NB4 (cell line): ENCODE data around the gene EBF3.

Source experiments
- MYC ChIP-seq: IDR thresholded peaks from 2 replicates; pipeline ENCODE4 v1.6.1; 2011; ENCODE audit warnings: low read depth, low read length
- POLR2A ChIP-seq: IDR thresholded peaks from 2 replicates; pipeline ENCODE4 v1.6.1; 2011; ENCODE audit warnings: mild to moderate bottlenecking; ENCODE audit not compliant: insufficient read length; ENCODE audit errors: extremely low read depth
- TF ChIP-seq, protein P1 (sequence below): IDR thresholded peaks from one replicate; pipeline ENCODE4 v1.5.1; 2012; ENCODE audit warnings: low read depth, low read length
- TF ChIP-seq, protein P2 (sequence below): IDR thresholded peaks from 2 replicates; pipeline ENCODE4 v1.6.1; 2011; ENCODE audit warnings: low read depth, low read length

DNA sequence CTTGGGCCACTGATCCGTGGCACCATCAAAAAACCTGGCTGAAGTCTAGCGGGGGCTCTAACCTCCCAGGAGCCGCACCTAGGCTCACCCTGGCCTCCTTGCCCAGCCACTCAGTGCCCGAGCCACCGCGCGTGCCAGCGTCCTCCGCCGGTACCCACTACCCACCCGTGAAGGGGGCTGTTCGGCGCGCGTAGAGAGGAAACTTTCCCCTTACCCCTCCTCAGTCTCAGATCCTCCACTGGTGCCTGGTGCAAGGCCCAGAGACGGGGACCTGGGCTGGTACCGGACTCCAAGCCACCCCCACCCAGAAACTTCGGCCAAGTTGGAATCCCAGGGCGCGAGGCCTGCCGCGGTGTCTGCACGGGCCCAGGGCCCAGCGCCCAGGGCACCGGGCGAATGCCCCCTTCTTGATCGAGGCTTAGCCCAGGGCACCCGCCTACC lies 3.5 kb upstream of the EBF3 start:
- TF ChIP-seq POLR2A (no peak), MYC (no peak)
- TF ChIP-seq, protein P1, sequence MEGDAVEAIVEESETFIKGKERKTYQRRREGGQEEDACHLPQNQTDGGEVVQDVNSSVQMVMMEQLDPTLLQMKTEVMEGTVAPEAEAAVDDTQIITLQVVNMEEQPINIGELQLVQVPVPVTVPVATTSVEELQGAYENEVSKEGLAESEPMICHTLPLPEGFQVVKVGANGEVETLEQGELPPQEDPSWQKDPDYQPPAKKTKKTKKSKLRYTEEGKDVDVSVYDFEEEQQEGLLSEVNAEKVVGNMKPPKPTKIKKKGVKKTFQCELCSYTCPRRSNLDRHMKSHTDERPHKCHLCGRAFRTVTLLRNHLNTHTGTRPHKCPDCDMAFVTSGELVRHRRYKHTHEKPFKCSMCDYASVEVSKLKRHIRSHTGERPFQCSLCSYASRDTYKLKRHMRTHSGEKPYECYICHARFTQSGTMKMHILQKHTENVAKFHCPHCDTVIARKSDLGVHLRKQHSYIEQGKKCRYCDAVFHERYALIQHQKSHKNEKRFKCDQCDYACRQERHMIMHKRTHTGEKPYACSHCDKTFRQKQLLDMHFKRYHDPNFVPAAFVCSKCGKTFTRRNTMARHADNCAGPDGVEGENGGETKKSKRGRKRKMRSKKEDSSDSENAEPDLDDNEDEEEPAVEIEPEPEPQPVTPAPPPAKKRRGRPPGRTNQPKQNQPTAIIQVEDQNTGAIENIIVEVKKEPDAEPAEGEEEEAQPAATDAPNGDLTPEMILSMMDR: no peak
- TF ChIP-seq, protein P2, sequence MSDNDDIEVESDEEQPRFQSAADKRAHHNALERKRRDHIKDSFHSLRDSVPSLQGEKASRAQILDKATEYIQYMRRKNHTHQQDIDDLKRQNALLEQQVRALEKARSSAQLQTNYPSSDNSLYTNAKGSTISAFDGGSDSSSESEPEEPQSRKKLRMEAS: no peak
